Right cardiac atrium (tissue), 5 donors: ENCODE results near the gene FGD5. TPM values are rescaled to one million over a fixed set of nuclear protein-coding genes. Genes with fewer than 3 reads are reported as not detected.

ENCODE experiments used
- ATAC-seq, 2 donors: fragments of 200-7000 bp; cut with Tn5 transposase; one replicate each; pipeline versions ENCODE4 v1.8.0 to v1.9.1; 2020; ENCODE audit warnings: moderate library complexity in 2 of 2, mild to moderate bottlenecking in 1 of 2
- DNase-seq, 3 donors: peaks; one replicate each; pipeline ENCODE4 v3.0.0-alpha.2; 2020
- H3K27ac ChIP-seq: one replicate; pipeline ENCODE4 v1.5.1; 2013; ENCODE audit warnings: mild to moderate bottlenecking, low read length, control low read depth, moderate library complexity
- H3K27me3 ChIP-seq: one replicate; pipeline ENCODE4 v1.6.1; 2013; ENCODE audit not compliant: control insufficient read depth, insufficient read depth
- H3K4me1 ChIP-seq: one replicate; pipeline ENCODE4 v1.6.1; 2013; ENCODE audit warnings: low read length; ENCODE audit not compliant: control insufficient read depth, insufficient read depth
- H3K4me3 ChIP-seq: one replicate; pipeline ENCODE4 v1.5.1; 2013; ENCODE audit warnings: low read length, control low read depth
- H3K9me3 ChIP-seq: one replicate; pipeline ENCODE4 v1.6.1; 2013; ENCODE audit warnings: low read length; ENCODE audit not compliant: control insufficient read depth
- WGBS: extraction: QIAGEN DNeasy Blood & Tissue Kit; methylation state at CpG from one replicate; pipeline ENCODE4 v1.1.7; 2013; 5-methylcytosine and 5-hydroxymethylcytosine counted together
- intact Hi-C, 4 donors: fragments of 100-400 bp; cut with DNase I; formaldehyde crosslinking; loops; one replicate each; pipeline versions ENCODE4 v1.11.0 to v1.14.0; 2022 to 2023
- polyA plus RNA-seq: library from polyadenylated mRNA; stranded (reverse); fragments of 200-250 nt; gene quantifications from one replicate; pipeline ENCODE4 v1.2.3, GENCODE V29; 2013
- total RNA-seq, 4 donors: library from RNA; stranded (reverse); fragmentation: NEBNext Ultra II Directional; extraction: Animal tissue kit (Norgen Biotek cat#: 25700); gene quantifications; one replicate each; pipeline ENCODE4 v1.2.1, GENCODE V29; 2021
- donor health status: healthy with polysubstance abuse.
- donor health status: DM: no; HTN: yes; CAD: no.
- donor health status: DM: no; HTN: no; CAD: no.
- donor health status: DM: no; HTN: yes; CAD: no; lungs with severe emphysema.
- donor health status: DM: yes; HTN: yes; CAD: no.

FGD5 gene
- total and polyA plus RNA-seq, 5 donors: 8.6 to 30.5 (median 21.2) TPM

DNA sequence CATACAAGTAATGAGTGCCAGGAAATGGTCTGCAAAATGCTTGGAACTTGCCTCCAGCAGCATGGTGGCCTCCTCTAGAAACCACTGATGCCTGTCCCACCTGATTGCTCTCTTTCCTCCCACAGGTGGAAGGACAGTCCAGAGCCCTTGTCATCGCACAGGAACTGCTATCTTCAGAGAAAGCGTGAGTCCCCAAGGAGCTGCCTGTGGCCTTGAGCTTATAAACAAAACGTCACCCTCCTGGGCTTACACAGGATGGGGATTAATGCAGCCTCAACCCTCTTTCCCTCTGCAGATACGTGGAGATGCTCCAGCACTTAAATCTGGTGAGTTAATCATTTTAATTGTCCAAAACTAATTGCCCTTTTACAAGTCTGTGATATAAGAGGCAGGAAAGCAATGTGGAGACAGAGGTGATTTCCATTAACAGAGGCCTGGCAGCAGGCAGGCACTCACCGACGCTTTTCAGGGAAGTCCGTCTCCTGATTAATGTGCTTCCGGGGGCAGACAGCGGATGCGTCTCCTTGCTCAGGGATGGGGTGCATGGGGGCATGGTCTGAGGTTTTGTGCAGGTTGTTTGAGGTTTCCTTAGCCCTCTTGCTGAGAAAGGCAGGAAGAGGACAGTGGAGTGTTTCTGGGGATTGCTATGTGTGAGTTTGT is 61.8 kb downstream of the FGD5 start:
- intact Hi-C loops: no loop called here
- DNase-seq (no peak), ATAC-seq (no peak)
- H3K4me3 ChIP-seq: no peak overlapping the region
- WGBS: 62% methylated on average over 10 of the region's 10 CpGs
- H3K27ac ChIP-seq: no peak overlapping the region
- H3K4me1 ChIP-seq: no peaks in the 10 kb centered on the region
- H3K27me3 ChIP-seq: no peaks in the 10 kb centered on the region
- H3K9me3 ChIP-seq: no peaks in the 10 kb centered on the region

DNA sequence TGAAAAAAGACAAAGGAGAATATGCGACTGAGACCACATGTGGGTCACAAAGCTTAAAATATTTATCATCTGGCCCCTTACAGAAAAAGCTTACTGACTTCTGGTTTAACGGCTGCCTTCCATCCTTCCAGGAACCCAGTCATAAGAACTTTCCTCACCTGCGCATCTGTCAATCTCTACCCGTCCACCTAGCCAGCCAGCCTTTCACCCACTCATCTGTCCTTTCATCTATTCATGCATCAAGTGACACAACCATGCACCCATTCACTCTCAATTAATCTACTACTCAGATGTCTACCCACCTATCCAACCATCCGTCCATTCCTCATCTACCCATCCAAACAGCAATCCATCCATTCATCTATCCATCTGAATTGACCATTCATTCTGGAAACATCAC is 64.5 kb downstream of the FGD5 start:
- Histone ChIP-seq H3K4me1 (no peaks in the 10 kb centered on the region), H3K27ac (no peak overlapping the region), H3K4me3 (no peak overlapping the region), H3K27me3 (no peaks in the 10 kb centered on the region), H3K9me3 (no peaks in the 10 kb centered on the region)
- no peak for ATAC-seq
- no peak for DNase-seq
- intact Hi-C loops: no loop called here
- 93% methylated on average over 5 of the region's 5 CpGs for WGBS

DNA sequence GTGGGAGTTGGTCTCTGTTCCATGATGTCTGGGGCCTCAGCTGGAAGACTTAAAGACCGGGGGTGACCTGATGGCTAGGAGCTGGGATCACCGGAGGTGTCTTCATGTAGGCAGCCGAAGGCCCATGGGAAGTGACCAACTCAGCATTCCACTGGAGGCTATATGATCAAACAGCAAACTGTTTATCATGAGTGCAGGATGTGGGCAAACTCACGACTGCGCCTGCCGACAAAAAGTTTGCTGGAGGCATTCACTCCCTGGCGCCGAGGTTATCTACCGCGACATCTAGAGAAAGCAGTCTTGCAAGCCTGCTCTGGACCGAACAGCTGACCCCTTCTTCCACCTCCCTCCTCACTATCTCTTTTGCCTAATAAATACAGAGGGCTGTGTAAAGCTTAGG is 65.9 kb downstream of the FGD5 start:
- Histone ChIP-seq H3K4me1 (no peaks in the 10 kb centered on the region), H3K27me3 (no peaks in the 10 kb centered on the region), H3K9me3 (no peaks in the 10 kb centered on the region), H3K4me3 (no peak overlapping the region), H3K27ac (no peak overlapping the region)
- WGBS: 84% methylated on average over 11 of the region's 11 CpGs
- ATAC-seq (no peak), DNase-seq (no peak)
- intact Hi-C loops: no loop called here

DNA sequence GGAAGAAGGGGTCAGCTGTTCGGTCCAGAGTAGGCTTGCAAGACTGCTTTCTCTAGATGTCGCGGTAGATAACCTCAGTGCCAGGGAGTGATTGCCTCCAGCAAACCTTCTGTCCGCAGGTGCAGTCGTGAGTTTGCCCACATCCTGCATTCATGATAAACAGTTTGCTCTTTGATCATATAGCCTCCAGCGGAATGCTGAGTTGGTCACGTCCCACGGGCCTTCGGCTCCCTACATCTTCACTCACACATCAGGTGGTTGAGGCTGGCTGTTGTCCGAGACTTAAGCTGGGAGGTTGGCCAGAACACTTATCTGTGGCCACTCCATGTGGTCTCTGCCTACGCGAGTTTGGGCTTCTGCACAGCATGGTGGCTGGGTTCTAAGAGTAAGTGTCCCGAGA is 66.5 kb downstream of the FGD5 start:
- Histone ChIP-seq H3K4me3 (no peak overlapping the region), H3K27me3 (no peaks in the 10 kb centered on the region), H3K4me1 (no peaks in the 10 kb centered on the region), H3K27ac (no peak overlapping the region), H3K9me3 (no peaks in the 10 kb centered on the region)
- WGBS: 80% methylated on average over 13 of the region's 13 CpGs
- intact Hi-C loops: no loop called here
- no peak for ATAC-seq
- DNase-seq: no peak

DNA sequence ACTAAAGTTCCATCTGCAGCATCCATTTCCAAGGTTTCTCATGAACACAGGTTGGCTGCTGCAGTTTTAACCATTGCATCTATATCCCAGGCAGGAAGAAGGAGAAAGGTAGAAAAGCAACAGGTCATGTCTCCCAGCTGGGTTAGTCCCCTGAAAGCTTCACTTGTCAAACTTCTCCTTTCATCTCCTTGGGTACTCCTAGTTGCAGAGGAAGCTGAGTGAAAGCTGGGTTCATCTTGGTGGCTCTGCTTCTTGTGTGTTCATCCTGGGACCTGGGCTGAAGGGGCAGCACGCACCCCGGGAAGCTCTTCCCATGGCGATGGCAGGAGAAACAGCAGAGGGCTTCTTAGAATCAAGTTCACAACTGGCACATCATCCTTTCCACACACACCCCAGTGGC is 67.3 kb downstream of the FGD5 start:
- intact Hi-C loops: no loop called here
- DNase-seq (no peak), ATAC-seq (no peak)
- 92% methylated on average over 3 of the region's 3 CpGs for WGBS
- Histone ChIP-seq H3K27ac (no peak overlapping the region), H3K4me3 (no peak overlapping the region), H3K9me3 (no peaks in the 10 kb centered on the region), H3K4me1 (no peaks in the 10 kb centered on the region), H3K27me3 (no peaks in the 10 kb centered on the region)

DNA sequence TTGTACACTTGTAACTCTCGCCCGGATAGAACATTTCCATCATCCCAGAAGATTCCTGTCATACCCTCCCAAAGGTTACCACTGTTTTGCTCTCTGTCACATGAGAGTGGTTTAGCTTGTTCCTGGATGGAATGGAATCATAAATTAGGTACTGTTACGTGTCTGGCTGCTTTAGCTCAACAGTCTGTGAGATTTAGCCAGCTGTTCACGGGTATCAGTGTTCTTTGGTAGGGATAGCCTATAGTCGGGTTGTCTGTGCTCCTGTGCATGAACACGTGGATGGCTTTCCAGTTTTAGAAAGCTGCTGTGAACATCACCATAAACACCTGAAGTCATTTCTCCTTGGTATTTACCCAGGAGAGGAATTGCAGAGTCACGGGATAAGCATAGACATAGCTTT is 70.4 kb downstream of the FGD5 start:
- no peak for ATAC-seq
- Histone ChIP-seq H3K27me3 (no peaks in the 10 kb centered on the region), H3K4me3 (no peak overlapping the region), H3K4me1 (peaks cover 2% of the 10 kb centered on the region), H3K9me3 (no peaks in the 10 kb centered on the region), H3K27ac (no peak overlapping the region)
- intact Hi-C loops: no loop called here
- 75% methylated on average over 7 of the region's 7 CpGs for WGBS
- no peak for DNase-seq

DNA sequence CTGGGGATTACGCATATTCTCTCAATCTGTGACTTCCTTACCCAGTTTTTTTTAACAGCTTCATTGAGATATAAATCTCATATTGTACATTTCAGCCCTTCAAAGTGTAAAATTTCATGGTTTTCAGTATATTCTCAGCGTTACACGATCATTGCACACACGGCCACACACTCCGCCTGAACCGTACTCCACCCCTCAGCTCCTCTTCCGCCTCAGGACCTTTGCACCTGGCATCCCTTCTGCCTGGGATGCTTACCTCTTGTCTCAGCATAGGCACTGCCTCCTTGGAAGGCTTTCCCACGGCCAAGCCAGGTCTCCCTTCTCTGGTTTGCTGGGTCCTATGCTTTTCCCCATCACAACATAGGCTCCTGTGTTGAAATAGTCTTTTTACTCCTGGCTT is 71.2 kb downstream of the FGD5 start:
- ATAC-seq (no peak), DNase-seq (no peak)
- WGBS: 93% methylated on average over 8 of the region's 8 CpGs
- H3K27me3 ChIP-seq: no peaks in the 10 kb centered on the region
- peaks cover 2% of the 10 kb centered on the region for H3K4me1 ChIP-seq
- no peaks in the 10 kb centered on the region for H3K9me3 ChIP-seq
- H3K27ac ChIP-seq: no peak overlapping the region
- H3K4me3 ChIP-seq: no peak overlapping the region
- intact Hi-C loops: no loop called here

DNA sequence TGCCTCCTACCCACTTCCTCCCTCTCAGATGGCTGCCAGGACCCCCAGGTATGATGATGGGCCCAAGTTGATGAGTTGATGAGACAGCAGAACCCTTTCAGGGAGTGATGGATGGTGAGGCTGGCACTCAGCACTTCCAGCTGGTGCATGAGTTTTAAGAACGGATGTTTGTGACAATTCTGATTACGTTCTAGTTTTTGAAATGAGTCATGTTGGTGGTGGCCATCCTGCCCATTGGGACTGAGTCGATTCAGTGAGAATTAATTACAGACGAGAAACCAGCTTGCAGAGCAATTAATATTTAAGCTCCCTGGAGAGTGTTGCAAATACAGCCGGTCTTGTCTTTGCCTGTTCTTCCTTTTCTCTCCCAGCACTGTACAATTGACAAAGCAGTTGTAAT is 71.7 kb downstream of the FGD5 start:
- 40% methylated on average over 5 of the region's 5 CpGs for WGBS
- intact Hi-C loops: no loop called here
- no peak overlapping the region for H3K4me3 ChIP-seq
- peaks cover 2% of the 10 kb centered on the region for H3K4me1 ChIP-seq
- H3K27ac ChIP-seq: no peak overlapping the region
- no peaks in the 10 kb centered on the region for H3K27me3 ChIP-seq
- no peaks in the 10 kb centered on the region for H3K9me3 ChIP-seq
- no peak for DNase-seq
- ATAC-seq: no peak

DNA sequence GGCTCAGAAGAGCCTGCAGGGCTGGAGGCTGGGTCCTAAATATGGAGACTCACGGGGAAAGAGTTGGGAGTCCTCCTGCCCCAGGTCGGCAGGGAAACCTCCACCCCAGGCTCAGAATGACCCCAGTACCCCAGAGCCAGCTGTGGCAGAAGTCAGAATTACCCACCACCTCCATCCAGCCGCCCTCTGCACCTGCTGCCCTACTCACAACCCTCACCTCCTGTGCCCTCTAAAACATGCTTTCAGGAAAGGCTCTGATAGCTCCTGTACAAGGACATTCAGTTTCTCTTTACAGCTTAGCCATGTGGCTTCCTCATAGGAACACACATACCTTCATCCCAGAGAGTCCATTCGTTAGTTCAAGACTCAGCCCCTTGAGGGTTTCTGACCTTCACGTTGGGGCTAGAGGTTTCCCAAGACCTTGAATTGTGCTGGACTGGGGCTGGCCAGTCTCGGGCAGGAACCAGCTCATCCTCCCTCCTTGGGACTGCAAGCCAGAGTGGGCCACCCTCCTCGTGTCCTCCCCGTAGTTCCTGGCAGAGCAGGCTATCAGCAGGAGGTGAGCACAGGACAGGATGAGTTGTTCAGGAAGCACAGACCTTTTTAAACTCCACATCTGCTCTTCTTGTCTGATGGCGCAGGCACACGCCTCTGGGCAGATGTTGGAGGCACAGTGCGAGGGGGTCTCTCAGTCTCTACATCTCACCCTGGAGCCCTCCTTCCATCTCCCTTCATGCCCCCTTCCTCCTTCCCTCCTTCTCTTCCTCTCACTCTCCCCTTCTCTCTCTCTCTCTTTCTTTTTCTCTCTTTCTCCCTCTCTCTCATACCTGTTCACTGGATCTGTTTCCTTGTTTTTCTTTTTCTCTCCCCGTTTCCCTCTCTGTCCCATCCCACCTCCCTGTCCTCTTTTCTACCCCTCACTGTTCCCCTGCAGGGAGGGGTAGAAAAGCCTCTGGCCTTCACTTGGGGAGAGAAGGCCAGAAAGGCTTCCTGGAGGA is 72.7 kb downstream of the FGD5 start:
- H3K9me3 ChIP-seq: no peaks in the 10 kb centered on the region
- ATAC-seq (peak in 1 of 2 donors; percentile 69), DNase-seq (no peak)
- 59% methylated on average over 12 of the region's 12 CpGs for WGBS
- intact Hi-C loops: no loop called here
- H3K27me3 ChIP-seq: no peaks in the 10 kb centered on the region
- H3K27ac ChIP-seq: no peak overlapping the region
- H3K4me1 ChIP-seq: peaks cover 2% of the 10 kb centered on the region
- H3K4me3 ChIP-seq: no peak overlapping the region

DNA sequence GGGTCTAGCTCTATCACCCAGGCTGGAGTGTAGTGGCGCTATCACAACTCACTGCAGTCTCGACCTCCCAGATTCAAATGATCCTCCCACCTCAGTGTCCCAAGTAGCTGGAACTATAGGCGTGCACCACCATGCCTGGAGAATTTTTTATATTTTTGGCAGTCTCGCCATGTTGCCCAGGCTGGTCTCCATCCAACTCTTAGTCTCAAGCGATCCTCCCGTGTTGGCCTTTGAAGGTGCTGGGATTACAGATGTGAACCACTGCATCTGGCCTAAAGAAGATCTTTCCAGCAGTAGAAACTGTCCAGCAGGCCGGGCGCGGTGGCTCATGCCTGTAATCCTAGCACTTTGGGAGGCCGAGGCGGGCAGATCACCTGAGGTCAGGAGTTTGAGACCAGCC is 73.5 kb downstream of the FGD5 start:
- Histone ChIP-seq H3K4me3 (no peak overlapping the region), H3K4me1 (peaks cover 2% of the 10 kb centered on the region), H3K27ac (no peak overlapping the region), H3K27me3 (no peaks in the 10 kb centered on the region), H3K9me3 (no peaks in the 10 kb centered on the region)
- no peak for DNase-seq
- intact Hi-C loops: no loop called here
- WGBS: 94% methylated on average over 11 of the region's 11 CpGs
- ATAC-seq: no peak

DNA sequence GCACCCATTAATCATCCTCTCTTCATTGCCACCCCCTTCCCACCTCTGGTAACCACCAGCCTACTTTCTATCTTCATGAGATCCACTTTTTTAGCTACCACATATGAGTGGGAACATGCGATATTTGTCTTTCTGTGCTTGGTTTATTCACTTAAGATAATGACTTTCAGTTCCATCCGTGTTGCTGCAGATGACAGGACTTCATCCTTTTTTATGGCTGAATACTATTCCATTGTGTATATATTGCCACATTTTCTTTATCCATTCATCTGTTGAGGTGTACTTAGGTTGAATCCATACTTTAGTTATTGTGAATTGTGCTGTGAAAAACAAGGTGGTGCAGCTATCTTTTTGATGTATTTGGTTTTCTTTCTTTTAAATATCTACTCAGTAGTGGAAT is 75.3 kb downstream of the FGD5 start:
- 94% methylated on average over 2 of the region's 2 CpGs for WGBS
- DNase-seq: no peak
- no peaks in the 10 kb centered on the region for H3K9me3 ChIP-seq
- intact Hi-C loops: no loop called here
- no peak overlapping the region for H3K27ac ChIP-seq
- H3K27me3 ChIP-seq: no peaks in the 10 kb centered on the region
- no peak overlapping the region for H3K4me3 ChIP-seq
- H3K4me1 ChIP-seq: peaks cover 2% of the 10 kb centered on the region
- ATAC-seq: no peak
